DMS53 treated with DMSO at 0.1 percent for 48 hours (cell line): ENCODE measurements around the gene COL6A1.
"Not testable (repeated sequence)": the region's sequence is repeated elsewhere in the genome, so short reads cannot be mapped to it uniquely, and the experiment has no call there.

Experiments
- DNase-seq: peaks from one replicate; lab custom pipeline; 2025; ENCODE audit not compliant: unreplicated experiment; lab: John Stamatoyannopoulos, UW

COL6A1 gene

DNA sequence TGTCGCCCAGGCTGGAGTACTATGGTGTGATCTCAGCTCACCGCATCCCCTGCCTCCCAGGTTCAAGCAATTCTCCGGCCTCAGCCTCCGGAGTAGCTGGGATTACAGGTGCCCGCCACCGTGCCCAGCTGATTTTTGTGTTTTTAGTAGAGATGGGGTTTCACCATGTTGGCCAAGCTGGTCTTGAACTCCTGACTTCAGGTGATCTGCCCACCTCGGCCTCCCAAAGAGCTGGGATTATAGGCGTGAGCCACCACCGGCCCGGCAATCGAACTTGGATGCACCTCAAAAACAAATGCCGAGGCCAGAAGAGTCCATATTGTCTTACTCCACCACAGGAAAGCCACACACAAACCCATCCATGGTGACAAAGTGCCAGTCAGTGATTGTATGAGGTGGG lies 65.3 kb downstream of the COL6A1 start:
- not testable (repeated sequence) for DNase-seq

GRCh38 chr21:46048926-46049889 lies 67.6 kb downstream of the COL6A1 start:
- no peak for DNase-seq

- DNase-seq: no peak
These were observed 68.5 kb downstream of the COL6A1 start for GRCh38 chr21:46049890-46050667.

GRCh38 chr21:46050668-46051378 lies 69.3 kb downstream of the COL6A1 start:
- DNase-seq: no peak

- DNase-seq: no peak
These were observed 69.8 kb downstream of the COL6A1 start for GRCh38 chr21:46051379-46051770.

GRCh38 chr21:46051821-46052675 lies 70.5 kb downstream of the COL6A1 start:
- no peak for DNase-seq

DNA sequence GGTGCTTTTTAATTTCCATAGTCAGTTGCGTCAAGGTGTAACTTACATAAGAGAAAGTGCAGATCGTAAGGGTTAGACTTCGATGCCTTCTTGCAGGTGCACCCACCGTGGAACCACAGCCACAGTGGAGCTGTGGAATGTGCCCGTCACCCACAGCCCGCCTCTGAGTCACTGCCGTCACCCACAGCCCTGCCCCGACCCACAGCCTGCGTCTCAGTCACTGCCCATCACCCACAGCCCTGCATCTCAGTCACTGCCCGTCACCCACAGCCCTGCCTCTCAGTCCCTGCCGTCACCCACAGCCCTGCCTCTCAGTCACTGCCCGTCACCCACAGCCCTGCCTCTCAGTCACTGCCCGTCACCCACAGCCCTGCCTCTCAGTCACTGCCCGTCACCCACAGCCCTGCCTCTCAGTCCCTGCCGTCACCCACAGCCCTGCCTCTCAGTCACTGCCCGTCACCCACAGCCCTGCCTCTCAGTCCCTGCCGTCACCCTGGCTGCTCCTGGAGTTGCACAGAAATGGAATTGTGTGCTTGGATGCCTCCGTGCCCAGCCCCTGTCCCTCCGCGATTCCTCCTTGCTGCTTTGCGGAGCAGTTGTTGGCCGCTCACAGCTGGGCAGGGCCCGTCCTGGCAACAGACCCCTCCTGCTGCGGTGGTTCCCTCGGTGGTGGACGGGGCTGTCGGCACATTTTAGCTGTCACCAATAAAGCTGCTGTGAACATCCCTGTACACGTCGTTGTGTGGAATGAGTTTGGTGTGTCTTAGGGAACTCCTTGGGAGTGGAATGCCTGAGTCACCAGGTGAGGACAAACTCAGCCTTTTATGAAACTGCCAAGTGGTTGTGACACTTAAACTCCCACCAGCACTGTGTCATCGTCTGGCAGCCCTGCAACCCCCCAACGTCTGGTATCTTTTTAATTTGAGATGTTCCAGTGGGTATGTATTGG lies 71.4 kb downstream of the COL6A1 start:
- DNase-seq: no peak

GRCh38 chr21:46054031-46054430 lies 72.5 kb downstream of the COL6A1 start:
- DNase-seq: no peak

- no peak for DNase-seq
These were observed 72.9 kb downstream of the COL6A1 start for GRCh38 chr21:46054451-46054881.
